ENCODE data around the gene BORCS6. TPM values are rescaled to one million over a fixed set of nuclear protein-coding genes. Genes with fewer than 3 reads are reported as not detected.

Gene BORCS6
- total and polyA plus RNA-seq, 2 of the 13 experiments (the other 11 are each of a cell fraction or from before 2014, with no cell fraction given): 2.0 to 5.1 TPM

GRCh38 chr17:8186446-8186786, 3.6 kb downstream of the BORCS6 start (continued):
- TF ChIP-seq ZNF781 (CRISPR knock-in tag; IDR thresholded peaks at IDR 0.05; ENCODE audit: borderline replicate concordance, not compliant biosample characterization) (peak; percentile 5), ZNF737 (CRISPR knock-in tag; IDR thresholded peaks at IDR 0.05; ENCODE audit: borderline replicate concordance) (0 out of 2 replicates have a peak, but pooled peaks have one; percentile 65), ATF1 (CRISPR knock-in tag; IDR thresholded peaks at IDR 0.05) (no peak), PHF21A (CRISPR knock-in tag; IDR thresholded peaks at IDR 0.05) (peak; percentile 61; the same call in 1 of the 2 replicates), GZF1 (CRISPR knock-in tag; IDR thresholded peaks at IDR 0.05) (peak; percentile 98), ZFX (CRISPR knock-in tag; IDR thresholded peaks at IDR 0.05; ENCODE audit: low read depth) (peak; percentile 44; the same call in 1 of the 2 replicates), ZNF775 (CRISPR knock-in tag; IDR thresholded peaks at IDR 0.05; ENCODE audit: borderline replicate concordance) (peak; percentile 62; the same call in 1 of the 2 replicates), ZSCAN22 (CRISPR knock-in tag; IDR thresholded peaks at IDR 0.05) (0 out of 2 replicates have a peak, but pooled peaks have one; percentile 46), ZNF138 (CRISPR knock-in tag; IDR thresholded peaks at IDR 0.05; ENCODE audit: low read depth) (peak; percentile 15; the same call in 1 of the 2 replicates), RAD51 (IDR thresholded peaks at IDR 0.05; ENCODE audit: borderline replicate concordance) (no peak), CBFB (CRISPR knock-in tag; IDR thresholded peaks at IDR 0.05) (no peak), ZNF296 (CRISPR knock-in tag; conservative IDR thresholded peaks at IDR 0.05) (0 out of 2 replicates have a peak, but pooled peaks have one; percentile 49), PHF20 (CRISPR knock-in tag; IDR thresholded peaks at IDR 0.05) (no peak), ZNF749 (CRISPR knock-in tag; IDR thresholded peaks at IDR 0.05; ENCODE audit: borderline replicate concordance) (no peak), RARG (CRISPR knock-in tag; IDR thresholded peaks at IDR 0.05; ENCODE audit: low read depth) (peak; percentile 93; the same call in 1 of the 2 replicates), JUND (CRISPR knock-in tag; IDR thresholded peaks at IDR 0.05) (no peak), ZNF225 (CRISPR knock-in tag; IDR thresholded peaks at IDR 0.05) (no peak), ZFP36 (IDR thresholded peaks at IDR 0.05; ENCODE audit: borderline replicate concordance, low read depth, low read length, partially characterized antibody) (no peak)
- TF ChIP-seq, protein P1, sequence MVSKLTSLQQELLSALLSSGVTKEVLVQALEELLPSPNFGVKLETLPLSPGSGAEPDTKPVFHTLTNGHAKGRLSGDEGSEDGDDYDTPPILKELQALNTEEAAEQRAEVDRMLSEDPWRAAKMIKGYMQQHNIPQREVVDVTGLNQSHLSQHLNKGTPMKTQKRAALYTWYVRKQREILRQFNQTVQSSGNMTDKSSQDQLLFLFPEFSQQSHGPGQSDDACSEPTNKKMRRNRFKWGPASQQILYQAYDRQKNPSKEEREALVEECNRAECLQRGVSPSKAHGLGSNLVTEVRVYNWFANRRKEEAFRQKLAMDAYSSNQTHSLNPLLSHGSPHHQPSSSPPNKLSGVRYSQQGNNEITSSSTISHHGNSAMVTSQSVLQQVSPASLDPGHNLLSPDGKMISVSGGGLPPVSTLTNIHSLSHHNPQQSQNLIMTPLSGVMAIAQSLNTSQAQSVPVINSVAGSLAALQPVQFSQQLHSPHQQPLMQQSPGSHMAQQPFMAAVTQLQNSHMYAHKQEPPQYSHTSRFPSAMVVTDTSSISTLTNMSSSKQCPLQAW (CRISPR knock-in tag; IDR thresholded peaks at IDR 0.05): 0 out of 2 replicates have a peak, but pooled peaks have one; percentile 27
- TF ChIP-seq, protein P2, sequence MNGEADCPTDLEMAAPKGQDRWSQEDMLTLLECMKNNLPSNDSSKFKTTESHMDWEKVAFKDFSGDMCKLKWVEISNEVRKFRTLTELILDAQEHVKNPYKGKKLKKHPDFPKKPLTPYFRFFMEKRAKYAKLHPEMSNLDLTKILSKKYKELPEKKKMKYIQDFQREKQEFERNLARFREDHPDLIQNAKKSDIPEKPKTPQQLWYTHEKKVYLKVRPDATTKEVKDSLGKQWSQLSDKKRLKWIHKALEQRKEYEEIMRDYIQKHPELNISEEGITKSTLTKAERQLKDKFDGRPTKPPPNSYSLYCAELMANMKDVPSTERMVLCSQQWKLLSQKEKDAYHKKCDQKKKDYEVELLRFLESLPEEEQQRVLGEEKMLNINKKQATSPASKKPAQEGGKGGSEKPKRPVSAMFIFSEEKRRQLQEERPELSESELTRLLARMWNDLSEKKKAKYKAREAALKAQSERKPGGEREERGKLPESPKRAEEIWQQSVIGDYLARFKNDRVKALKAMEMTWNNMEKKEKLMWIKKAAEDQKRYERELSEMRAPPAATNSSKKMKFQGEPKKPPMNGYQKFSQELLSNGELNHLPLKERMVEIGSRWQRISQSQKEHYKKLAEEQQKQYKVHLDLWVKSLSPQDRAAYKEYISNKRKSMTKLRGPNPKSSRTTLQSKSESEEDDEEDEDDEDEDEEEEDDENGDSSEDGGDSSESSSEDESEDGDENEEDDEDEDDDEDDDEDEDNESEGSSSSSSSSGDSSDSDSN (CRISPR knock-in tag; IDR thresholded peaks at IDR 0.05): peak; percentile 48; the same call in 1 of the 2 replicates
- TF ChIP-seq, protein P3, sequence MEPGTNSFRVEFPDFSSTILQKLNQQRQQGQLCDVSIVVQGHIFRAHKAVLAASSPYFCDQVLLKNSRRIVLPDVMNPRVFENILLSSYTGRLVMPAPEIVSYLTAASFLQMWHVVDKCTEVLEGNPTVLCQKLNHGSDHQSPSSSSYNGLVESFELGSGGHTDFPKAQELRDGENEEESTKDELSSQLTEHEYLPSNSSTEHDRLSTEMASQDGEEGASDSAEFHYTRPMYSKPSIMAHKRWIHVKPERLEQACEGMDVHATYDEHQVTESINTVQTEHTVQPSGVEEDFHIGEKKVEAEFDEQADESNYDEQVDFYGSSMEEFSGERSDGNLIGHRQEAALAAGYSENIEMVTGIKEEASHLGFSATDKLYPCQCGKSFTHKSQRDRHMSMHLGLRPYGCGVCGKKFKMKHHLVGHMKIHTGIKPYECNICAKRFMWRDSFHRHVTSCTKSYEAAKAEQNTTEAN (CRISPR knock-in tag; conservative IDR thresholded peaks at IDR 0.05): no peak
- TF ChIP-seq, protein P4, sequence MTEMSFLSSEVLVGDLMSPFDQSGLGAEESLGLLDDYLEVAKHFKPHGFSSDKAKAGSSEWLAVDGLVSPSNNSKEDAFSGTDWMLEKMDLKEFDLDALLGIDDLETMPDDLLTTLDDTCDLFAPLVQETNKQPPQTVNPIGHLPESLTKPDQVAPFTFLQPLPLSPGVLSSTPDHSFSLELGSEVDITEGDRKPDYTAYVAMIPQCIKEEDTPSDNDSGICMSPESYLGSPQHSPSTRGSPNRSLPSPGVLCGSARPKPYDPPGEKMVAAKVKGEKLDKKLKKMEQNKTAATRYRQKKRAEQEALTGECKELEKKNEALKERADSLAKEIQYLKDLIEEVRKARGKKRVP (CRISPR knock-in tag; IDR thresholded peaks at IDR 0.05): no peak

All from HepG2 (cell line).